GM12878 (cell line): Measurements from ENCODE around the gene ANAPC7. TPM values are rescaled to one million over a fixed set of nuclear protein-coding genes. Genes with fewer than 3 reads are reported as not detected.

Source experiments
- ATAC-seq: fragments of 200-7000 bp; cut with Tn5 transposase; 3 replicates; pipeline ENCODE4 v1.9.1; 2020; ENCODE audit warnings: mild to moderate bottlenecking, moderate library complexity
- BruUV-seq: library from RNA; stranded (reverse); fragments of 400-500 nt; replicated peaks from 2 replicates; lab custom pipeline; 2021; lab: Mats Ljungman, UMichigan
- CTCF ChIA-PET: fragments of 300-600 bp; sonication (Branson Sonifier 250); formaldehyde crosslinking; extraction: SDS; loops from one replicate; lab custom pipeline; 2021; ENCODE audit warnings: inconsistent platforms; lab: Yijun Ruan, JAX
- POLR2A ChIA-PET: fragments of 350-600 bp; formaldehyde crosslinking; extraction: SDS; loops from one replicate; lab custom pipeline; 2021; ENCODE audit warnings: inconsistent platforms; lab: Charles Lee
- RAD21 ChIA-PET: fragments of 300-600 bp; sonication (Branson Sonifier 250); formaldehyde crosslinking; loops from one replicate; lab custom pipeline; 2023; ENCODE audit warnings: antibody characterized with exemption; ENCODE audit not compliant: unreplicated experiment; lab: Charles Lee
- SMC1A ChIA-PET: fragments of 300-600 bp; sonication (Branson Sonifier 250); formaldehyde crosslinking; loops from one replicate; lab custom pipeline; 2023; ENCODE audit not compliant: unreplicated experiment, uncharacterized antibody; lab: Charles Lee
- DNase-seq: peaks from one replicate; pipeline ENCODE4 v3.0.0-alpha.2; 2011; ENCODE audit warnings: low read depth, low spot score
- FAIRE-seq: peaks from 3 replicates; lab custom pipeline; 2011; peaks lifted over from hg19 to GRCh38; lab: Jason Lieb, UNC
- H2AFZ ChIP-seq: 2 replicates; pipeline ENCODE4 v1.6.0; 2011; ENCODE audit warnings: low read depth, low read length, control low read depth; ENCODE audit not compliant: control insufficient read depth
- H3K27ac ChIP-seq: 2 replicates; pipeline ENCODE4 v1.5.1; 2011; ENCODE audit warnings: control low read depth; ENCODE audit not compliant: control insufficient read depth, insufficient read depth
- H3K27me3 ChIP-seq, 2 experiments: replicated peaks in 1 of 2; 2 replicates each; pipeline versions ENCODE4 v1.6.0 to v1.6.1; 2011; ENCODE audit warnings: low read length in 1 of 2; ENCODE audit not compliant: control insufficient read depth in 2 of 2, insufficient read depth in 2 of 2
- H3K36me3 ChIP-seq, 2 experiments: 2 replicates each; pipeline ENCODE4 v1.5.1; 2011; ENCODE audit warnings: low read length in 1 of 2; ENCODE audit not compliant: control insufficient read depth in 2 of 2, insufficient read depth in 2 of 2
- H3K4me1 ChIP-seq: 2 replicates; pipeline ENCODE4 v1.6.1; 2011; ENCODE audit warnings: mild to moderate bottlenecking, low read length, moderate library complexity, mixed read lengths; ENCODE audit not compliant: control insufficient read depth, insufficient read depth
- H3K4me2 ChIP-seq: 2 replicates; pipeline ENCODE4 v1.6.0; 2011; ENCODE audit warnings: control low read depth; ENCODE audit not compliant: control insufficient read depth, insufficient read depth
- H3K4me3 ChIP-seq: fragments of 200-600 bp; sonication (generic); 2 replicates; pipeline ENCODE4 v1.5.1; 2016
- H3K79me2 ChIP-seq: 2 replicates; pipeline ENCODE4 v1.6.0; 2011; ENCODE audit warnings: low read length; ENCODE audit not compliant: control insufficient read depth, insufficient read depth
- H3K9ac ChIP-seq: 2 replicates; pipeline ENCODE4 v1.8.0; 2011; ENCODE audit warnings: low read length, control low read depth, mixed read lengths; ENCODE audit not compliant: control insufficient read depth, insufficient read depth
- H3K9me3 ChIP-seq: replicated peaks from 3 replicates; pipeline ENCODE4 v1.5.1; 2011; ENCODE audit warnings: mild to moderate bottlenecking, low read length; ENCODE audit not compliant: control insufficient read depth, insufficient read depth
- H4K20me1 ChIP-seq: 2 replicates; pipeline ENCODE4 v1.6.0; 2011; ENCODE audit not compliant: control insufficient read depth, insufficient read depth
- CEBPB ChIP-seq, 2 experiments: fragments of 150-350 bp in 1 of 2; IDR thresholded peaks; 2 replicates each; pipeline ENCODE4 v1.6.1; 2012 to 2014; ENCODE audit warnings: low read depth in 2 of 2, low read length in 2 of 2, borderline replicate concordance in 1 of 2, inconsistent platforms in 1 of 2
- EGR1 ChIP-seq, 2 experiments: IDR thresholded peaks; 1 replicate in 1 of 2; 2 replicates in 1 of 2; pipeline ENCODE4 v1.6.1; 2011 to 2012; ENCODE audit warnings: low read depth in 2 of 2, low read length in 2 of 2, borderline replicate concordance in 1 of 2, mild to moderate bottlenecking in 1 of 2, moderate library complexity in 1 of 2
- EP300 ChIP-seq, 2 experiments: fragments of 150-350 bp in 1 of 2; IDR thresholded peaks; 2 replicates each; pipeline ENCODE4 v1.6.1; 2011 to 2012; ENCODE audit warnings: low read depth in 2 of 2, low read length in 2 of 2, borderline replicate concordance in 1 of 2, improper control_type of control experiment in 1 of 2, inconsistent platforms in 1 of 2; ENCODE audit not compliant: control insufficient read depth in 1 of 2
- IKZF1 ChIP-seq: fragments of 450-650 bp; conservative IDR thresholded peaks from 2 replicates; pipeline ENCODE4 v1.6.1; 2017; ENCODE audit warnings: antibody characterized with exemption, mild to moderate bottlenecking
- NFYA ChIP-seq: IDR thresholded peaks from 2 replicates; pipeline ENCODE4 v1.6.1; 2011; ENCODE audit warnings: low read depth, mild to moderate bottlenecking, low read length, improper control_type of control experiment, borderline replicate concordance
- NR2F1 ChIP-seq: fragments of 450-650 bp; conservative IDR thresholded peaks from 2 replicates; pipeline ENCODE4 v1.6.1; 2017; ENCODE audit warnings: mild to moderate bottlenecking
- PML ChIP-seq: IDR thresholded peaks from 2 replicates; pipeline ENCODE4 v1.6.1; 2012; ENCODE audit warnings: low read length, inconsistent platforms
- PRDM15 ChIP-seq: fragments of 450-650 bp; formaldehyde crosslinking; IDR thresholded peaks from 2 replicates; pipeline ENCODE4 v1.4.0; 2020; ENCODE audit warnings: mild to moderate bottlenecking, moderate library complexity
- RB1 ChIP-seq: fragments of 450-650 bp; formaldehyde crosslinking; IDR thresholded peaks from 2 replicates; pipeline ENCODE4 v1.6.1; 2017; ENCODE audit warnings: mild to moderate bottlenecking, borderline replicate concordance
- RUNX3 ChIP-seq: IDR thresholded peaks from 2 replicates; pipeline ENCODE4 v1.6.1; 2012; ENCODE audit warnings: low read length, inconsistent platforms
- STAT1 ChIP-seq: fragments of 450-650 bp; conservative IDR thresholded peaks from 2 replicates; pipeline ENCODE4 v1.6.1; 2014; ENCODE audit warnings: antibody characterized with exemption, mild to moderate bottlenecking
- WGBS: methylation state at CpG from one replicate; pipeline ENCODE4 v1.1.6; 2016; ENCODE audit warnings: low lambda C conversion rate; ENCODE audit not compliant: insufficient replicate concordance, insufficient coverage; ENCODE audit errors: missing lambda C conversion rate; 5-methylcytosine and 5-hydroxymethylcytosine counted together
- in situ Hi-C: fragments of 300-500 bp; cut with MboI; formaldehyde crosslinking; loops from 9 replicates; pipeline ENCODE4 v1.14.3; 2018; ENCODE audit warnings: mixed read lengths
- intact Hi-C: fragments of 100-400 bp; cut with micrococcal nuclease; formaldehyde crosslinking; loops from one replicate; pipeline ENCODE4 v1.14.2; 2022; ENCODE audit not compliant: unreplicated experiment
- polyA plus RNA-seq, 11 experiments: library from polyadenylated mRNA; depleted of rRNA in 4 of 11; unstranded in 6 of 11; stranded (reverse) in 5 of 11; fragments of >200 nt; fragmentation: Nextera tagmentation in 4 of 11; fragmentation: Illumina TruSeq in 1 of 11; extraction: Ambion mirVana in 4 of 11; extraction: Trizol in 1 of 11; gene quantifications; 1 replicate in 1 of 11; 2 replicates in 10 of 11; pipeline versions ENCODE4 v1.2.1 to v1.2.3, GENCODE V29; 2011 to 2016; ENCODE audit warnings: inconsistent platforms in 2 of 11, missing spikeins in 2 of 11, low read depth in 1 of 11
- small RNA-seq: library from RNA; depleted of rRNA; stranded (forward); fragments of <200 nt; gene quantifications from one replicate; pipeline ENCODE3, GENCODE V24; 2014
- total RNA-seq, 4 experiments: library from RNA; depleted of rRNA in 3 of 4; stranded (reverse); fragments of >200 nt in 3 of 4; fragmentation: Illumina TruSeq in 1 of 4; extraction: Trizol in 1 of 4; gene quantifications; 2 replicates each; pipeline versions ENCODE4 v1.2.1 to v1.2.3, GENCODE V29; 2013 to 2021

The ANAPC7 gene
- total and polyA plus RNA-seq, 10 of the 15 experiments (the other 5 are each of a cell fraction or from before 2014, with no cell fraction given) = 24.5 to 77.9 (median 58.6) TPM

DNA sequence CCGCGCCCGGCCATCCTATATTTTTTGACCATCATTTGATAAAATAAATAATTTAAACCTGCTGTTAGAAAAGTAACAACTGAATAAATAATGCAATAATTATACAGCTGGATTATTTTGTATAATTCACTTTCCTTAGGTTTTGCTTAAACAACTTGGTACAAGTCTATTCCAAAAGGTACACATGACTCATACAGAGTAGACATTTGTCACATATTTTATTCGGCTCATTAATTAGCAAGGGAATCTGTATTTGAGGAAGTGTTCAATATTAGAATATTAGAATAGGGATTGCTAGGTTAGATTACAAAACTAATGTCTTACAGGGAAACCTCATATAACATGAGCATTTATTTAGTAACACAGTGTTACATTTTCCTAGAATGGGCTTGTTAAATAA is 73.8 kb downstream of the ANAPC7 start:
- Histone ChIP-seq H3K79me2 (peaks cover 1% of the 10 kb centered on the region), H3K4me1 (no peaks in the 10 kb centered on the region), H4K20me1 (no peaks in the 10 kb centered on the region), H3K9me3 (no peaks in the 10 kb centered on the region), H3K9ac (no peak overlapping the region), H3K27me3 (no peaks in the 10 kb centered on the region), H3K4me2 (no peak overlapping the region), H3K4me3 (no peak overlapping the region), H2AFZ (no peak overlapping the region), H3K27ac (no peak overlapping the region), H3K36me3 (peaks cover 23 to 43% of the 10 kb centered on the region in 2 experiments)
- intact Hi-C loops (no loop called here), in situ Hi-C loops (no loop called here)
- TF ChIP-seq EGR1 (IDR thresholded peaks at IDR 0.05; ENCODE audit: borderline replicate concordance in 1 of 2, low read depth in 2 of 2, low read length in 2 of 2) (no peak), CEBPB (IDR thresholded peaks at IDR 0.05; ENCODE audit: borderline replicate concordance in 1 of 2, low read depth in 2 of 2, low read length in 2 of 2) (no peak), STAT1 (no peak), RB1 (no peak), RUNX3 (no peak), IKZF1 (no peak), NR2F1 (no peak), NFYA (no peak), PML (no peak), PRDM15 (no peak), EP300 (IDR thresholded peaks at IDR 0.05; ENCODE audit: borderline replicate concordance in 1 of 2, control insufficient read depth in 1 of 2, low read depth in 2 of 2, low read length in 2 of 2) (no peak)
- RAD21 ChIA-PET = interaction anchor here (1.7 kb wide), 1 partner anchor 8 kb away, joined by 4 read pairs; no protein-coding TSS in a partner anchor
- SMC1A ChIA-PET = interaction anchor here (1.0 to 1.6 kb wide), 5 partner anchors 8 to 102 kb away, joined by 3 to 7 read pairs (median 4); no protein-coding TSS in a partner anchor
- FAIRE-seq (no peak), ATAC-seq (no peak), DNase-seq (no peak)
- POLR2A ChIA-PET = interaction anchor here (1.4 kb wide), 1 partner anchor 11 kb away, joined by 3 read pairs; no protein-coding TSS in a partner anchor
- BruUV-seq = no TSS peak
- WGBS = 97% methylated on average over 4 of the region's 4 CpGs
- CTCF ChIA-PET = interaction anchor here (1.0 to 3.0 kb wide), 4 partner anchors 8 to 102 kb away, joined by 3 to 14 read pairs (median 4); no protein-coding TSS in a partner anchor

Small RNA genes lying within 50 kb of the gene (small RNA-seq; reads per million reads assigned to genes)
- not detected for gene RN7SL769P

Other genes with a start within 250 kb of the ANAPC7 start
Only the 7 nearest of the 8 such genes appear.
- 74.9 and 80.2 TPM in 2 replicates for gene ATP2A2, start 122.5 kb downstream of the ANAPC7 start, total RNA-seq (2014; rRNA removed)
- gene ATP2A2, start 122.5 kb downstream of the ANAPC7 start, total RNA-seq (2014; rRNA removed; fragmentation: Illumina TruSeq; extraction: Trizol) = 31.7 and 33.3 TPM in 2 replicates
- 120 and 133 TPM in 2 replicates for gene ATP2A2, start 122.5 kb downstream of the ANAPC7 start, total RNA-seq (2021)
- 25.3 and 35.5 TPM in 2 replicates for gene ATP2A2, start 122.5 kb downstream of the ANAPC7 start, polyA plus RNA-seq (2011; rRNA removed)
- gene ATP2A2, start 122.5 kb downstream of the ANAPC7 start, polyA plus RNA-seq (2014; fragmentation: Illumina TruSeq; extraction: Trizol) = 87.0 and 91.5 TPM in 2 replicates
- 1 to 10 TPM; 3.7 to 5.1 TPM for gene ATP2A2, start 122.5 kb downstream of the ANAPC7 start, polyA plus RNA-seq (2014; fragmentation: Nextera tagmentation; extraction: Ambion mirVana)
- gene ATP2A2, start 122.5 kb downstream of the ANAPC7 start, polyA plus RNA-seq (2014; rRNA removed) = 44.6 and 48.0 TPM in 2 replicates
- gene ATP2A2, start 122.5 kb downstream of the ANAPC7 start, polyA plus RNA-seq (2016; fragmentation: Nextera tagmentation; extraction: Ambion mirVana) = 10 to 100 TPM; 23.7 to 29.1 TPM
- 266 and 304 TPM in 2 replicates for gene ARPC3, start 46.6 kb upstream of the ANAPC7 start, total RNA-seq (2014; rRNA removed)
- 629 and 646 TPM in 2 replicates for gene ARPC3, start 46.6 kb upstream of the ANAPC7 start, total RNA-seq (2014; rRNA removed; fragmentation: Illumina TruSeq; extraction: Trizol)
- 283 and 287 TPM in 2 replicates for gene ARPC3, start 46.6 kb upstream of the ANAPC7 start, total RNA-seq (2021)
- 81.6 and 122 TPM in 2 replicates for gene ARPC3, start 46.6 kb upstream of the ANAPC7 start, polyA plus RNA-seq (2011; rRNA removed)
- 516 and 683 TPM in 2 replicates for gene ARPC3, start 46.6 kb upstream of the ANAPC7 start, polyA plus RNA-seq (2014; fragmentation: Illumina TruSeq; extraction: Trizol)
- gene ARPC3, start 46.6 kb upstream of the ANAPC7 start, polyA plus RNA-seq (2014; fragmentation: Nextera tagmentation; extraction: Ambion mirVana) = 100 to 1,000 TPM; 635 to 890 TPM
- gene ARPC3, start 46.6 kb upstream of the ANAPC7 start, polyA plus RNA-seq (2014; rRNA removed) = 165 and 171 TPM in 2 replicates
- 100 to 1,000 TPM; 612 to 643 TPM for gene ARPC3, start 46.6 kb upstream of the ANAPC7 start, polyA plus RNA-seq (2016; fragmentation: Nextera tagmentation; extraction: Ambion mirVana)
- 27.1 and 35.5 TPM in 2 replicates for gene GPN3, start 64.5 kb upstream of the ANAPC7 start, total RNA-seq (2014; rRNA removed)
- gene GPN3, start 64.5 kb upstream of the ANAPC7 start, total RNA-seq (2014; rRNA removed; fragmentation: Illumina TruSeq; extraction: Trizol) = 43.5 and 46.3 TPM in 2 replicates
- gene GPN3, start 64.5 kb upstream of the ANAPC7 start, total RNA-seq (2021) = 45.5 and 46.8 TPM in 2 replicates
- 60.7 and 76.5 TPM in 2 replicates for gene GPN3, start 64.5 kb upstream of the ANAPC7 start, polyA plus RNA-seq (2011; rRNA removed)
- 42.4 and 50.8 TPM in 2 replicates for gene GPN3, start 64.5 kb upstream of the ANAPC7 start, polyA plus RNA-seq (2014; fragmentation: Illumina TruSeq; extraction: Trizol)
- gene GPN3, start 64.5 kb upstream of the ANAPC7 start, polyA plus RNA-seq (2014; fragmentation: Nextera tagmentation; extraction: Ambion mirVana) = 10 to 100 TPM; 76.9 to 78.7 TPM
- 29.1 and 31.5 TPM in 2 replicates for gene GPN3, start 64.5 kb upstream of the ANAPC7 start, polyA plus RNA-seq (2014; rRNA removed)
- 100 to 1,000 TPM; 110 to 117 TPM for gene GPN3, start 64.5 kb upstream of the ANAPC7 start, polyA plus RNA-seq (2016; fragmentation: Nextera tagmentation; extraction: Ambion mirVana)
- gene FAM216A, start 65.1 kb upstream of the ANAPC7 start, total RNA-seq (2014; rRNA removed) = 31.2 and 35.8 TPM in 2 replicates
- 31.3 and 34.6 TPM in 2 replicates for gene FAM216A, start 65.1 kb upstream of the ANAPC7 start, total RNA-seq (2014; rRNA removed; fragmentation: Illumina TruSeq; extraction: Trizol)
- gene FAM216A, start 65.1 kb upstream of the ANAPC7 start, total RNA-seq (2021) = 17.5 and 23.7 TPM in 2 replicates
- 44.3 and 72.6 TPM in 2 replicates for gene FAM216A, start 65.1 kb upstream of the ANAPC7 start, polyA plus RNA-seq (2011; rRNA removed)
- gene FAM216A, start 65.1 kb upstream of the ANAPC7 start, polyA plus RNA-seq (2014; fragmentation: Illumina TruSeq; extraction: Trizol) = 34.0 and 40.0 TPM in 2 replicates
- 10 to 100 TPM; 15.0 to 36.0 TPM for gene FAM216A, start 65.1 kb upstream of the ANAPC7 start, polyA plus RNA-seq (2014; fragmentation: Nextera tagmentation; extraction: Ambion mirVana)
- gene FAM216A, start 65.1 kb upstream of the ANAPC7 start, polyA plus RNA-seq (2014; rRNA removed) = 35.2 and 41.3 TPM in 2 replicates
- 10 to 100 TPM; 47.5 to 48.3 TPM for gene FAM216A, start 65.1 kb upstream of the ANAPC7 start, polyA plus RNA-seq (2016; fragmentation: Nextera tagmentation; extraction: Ambion mirVana)
- 65.3 and 82.1 TPM in 2 replicates for gene VPS29, start 98.4 kb upstream of the ANAPC7 start, total RNA-seq (2014; rRNA removed)
- gene VPS29, start 98.4 kb upstream of the ANAPC7 start, total RNA-seq (2014; rRNA removed; fragmentation: Illumina TruSeq; extraction: Trizol) = 105 and 109 TPM in 2 replicates
- 78.8 and 79.4 TPM in 2 replicates for gene VPS29, start 98.4 kb upstream of the ANAPC7 start, total RNA-seq (2021)
- gene VPS29, start 98.4 kb upstream of the ANAPC7 start, polyA plus RNA-seq (2011; rRNA removed) = 203 and 283 TPM in 2 replicates
- 178 and 317 TPM in 2 replicates for gene VPS29, start 98.4 kb upstream of the ANAPC7 start, polyA plus RNA-seq (2014; fragmentation: Illumina TruSeq; extraction: Trizol)
- 100 to 1,000 TPM; 290 to 405 TPM for gene VPS29, start 98.4 kb upstream of the ANAPC7 start, polyA plus RNA-seq (2014; fragmentation: Nextera tagmentation; extraction: Ambion mirVana)
- 153 and 210 TPM in 2 replicates for gene VPS29, start 98.4 kb upstream of the ANAPC7 start, polyA plus RNA-seq (2014; rRNA removed)
- gene VPS29, start 98.4 kb upstream of the ANAPC7 start, polyA plus RNA-seq (2016; fragmentation: Nextera tagmentation; extraction: Ambion mirVana) = 100 to 1,000 TPM; 251 to 261 TPM
- gene RAD9B, start 98.6 kb upstream of the ANAPC7 start, total RNA-seq (2014; rRNA removed) = 0.87 and 1.1 TPM in 2 replicates
- gene RAD9B, start 98.6 kb upstream of the ANAPC7 start, total RNA-seq (2014; rRNA removed; fragmentation: Illumina TruSeq; extraction: Trizol) = 1.1 TPM in 2 replicates
- gene RAD9B, start 98.6 kb upstream of the ANAPC7 start, total RNA-seq (2021) = 0.88 and 2.0 TPM in 2 replicates
- gene RAD9B, start 98.6 kb upstream of the ANAPC7 start, polyA plus RNA-seq (2011; rRNA removed) = 1.7 and 4.0 TPM in 2 replicates
- 1.4 and 1.9 TPM in 2 replicates for gene RAD9B, start 98.6 kb upstream of the ANAPC7 start, polyA plus RNA-seq (2014; fragmentation: Illumina TruSeq; extraction: Trizol)
- 1 to 10 TPM; 1.2 to 2.0 TPM for gene RAD9B, start 98.6 kb upstream of the ANAPC7 start, polyA plus RNA-seq (2014; fragmentation: Nextera tagmentation; extraction: Ambion mirVana)
- 1.4 and 1.7 TPM in 2 replicates for gene RAD9B, start 98.6 kb upstream of the ANAPC7 start, polyA plus RNA-seq (2014; rRNA removed)
- gene RAD9B, start 98.6 kb upstream of the ANAPC7 start, polyA plus RNA-seq (2016; fragmentation: Nextera tagmentation; extraction: Ambion mirVana) = 1 to 10 TPM in 1 of 2 experiments, under 1 TPM in 1; 0.54 to 1.3 TPM
- 8.3 and 9.1 TPM in 2 replicates for gene PPTC7, start 179.6 kb upstream of the ANAPC7 start, total RNA-seq (2014; rRNA removed)
- gene PPTC7, start 179.6 kb upstream of the ANAPC7 start, total RNA-seq (2014; rRNA removed; fragmentation: Illumina TruSeq; extraction: Trizol) = 13.4 and 13.9 TPM in 2 replicates
- 31.0 and 31.4 TPM in 2 replicates for gene PPTC7, start 179.6 kb upstream of the ANAPC7 start, total RNA-seq (2021)
- 69.6 and 89.2 TPM in 2 replicates for gene PPTC7, start 179.6 kb upstream of the ANAPC7 start, polyA plus RNA-seq (2011; rRNA removed)
- 29.8 and 37.9 TPM in 2 replicates for gene PPTC7, start 179.6 kb upstream of the ANAPC7 start, polyA plus RNA-seq (2014; fragmentation: Illumina TruSeq; extraction: Trizol)
- 1 to 10 TPM; 5.0 to 8.9 TPM for gene PPTC7, start 179.6 kb upstream of the ANAPC7 start, polyA plus RNA-seq (2014; fragmentation: Nextera tagmentation; extraction: Ambion mirVana)
- 24.8 and 25.9 TPM in 2 replicates for gene PPTC7, start 179.6 kb upstream of the ANAPC7 start, polyA plus RNA-seq (2014; rRNA removed)
- 10 to 100 TPM in 1 of 2 experiments, 1 to 10 TPM in 1; 4.0 to 11.3 TPM for gene PPTC7, start 179.6 kb upstream of the ANAPC7 start, polyA plus RNA-seq (2016; fragmentation: Nextera tagmentation; extraction: Ambion mirVana)